Smooth muscle cell (in vitro differentiated cells): Measurements from ENCODE around the gene SHB. TPM values are rescaled to one million over a fixed set of nuclear protein-coding genes. Genes with fewer than 3 reads are reported as not detected.

Experiments
- DNase-seq: peaks from one replicate; lab custom pipeline; 2025; ENCODE audit not compliant: unreplicated experiment; lab: John Stamatoyannopoulos, UW
- H2AFZ ChIP-seq: fragments of 200-600 bp; sonication (generic); 2 replicates; pipeline ENCODE4 v1.6.0; 2016; ENCODE audit warnings: antibody characterized with exemption, low read depth, mild to moderate bottlenecking
- H3F3A ChIP-seq: fragments of 200-600 bp; sonication (generic); 2 replicates; pipeline ENCODE4 v1.6.0; 2017; ENCODE audit warnings: antibody characterized with exemption, low read depth
- H3K27ac ChIP-seq: fragments of 200-600 bp; sonication (generic); 2 replicates; pipeline ENCODE4 v1.5.1; 2016; ENCODE audit warnings: low read depth, mild to moderate bottlenecking
- H3K27me3 ChIP-seq: fragments of 200-600 bp; sonication (generic); 2 replicates; pipeline ENCODE4 v1.6.1; 2016; ENCODE audit warnings: low read depth, mild to moderate bottlenecking
- H3K36me3 ChIP-seq: fragments of 200-600 bp; sonication (generic); 2 replicates; pipeline ENCODE4 v1.5.1; 2016; ENCODE audit warnings: low read depth
- H3K4me1 ChIP-seq: fragments of 200-600 bp; sonication (generic); 2 replicates; pipeline ENCODE4 v1.5.1; 2016; ENCODE audit warnings: low read depth
- H3K4me2 ChIP-seq: fragments of 200-600 bp; sonication (generic); 2 replicates; pipeline ENCODE4 v1.6.0; 2016; ENCODE audit warnings: mild to moderate bottlenecking
- H3K4me3 ChIP-seq: fragments of 200-600 bp; sonication (generic); 2 replicates; pipeline ENCODE4 v1.5.1; 2016; ENCODE audit warnings: mild to moderate bottlenecking
- H3K79me2 ChIP-seq: fragments of 200-600 bp; sonication (generic); 2 replicates; pipeline ENCODE4 v1.6.0; 2016; ENCODE audit warnings: low read depth, mild to moderate bottlenecking
- H3K9ac ChIP-seq: fragments of 200-600 bp; sonication (generic); 2 replicates; pipeline ENCODE4 v1.6.0; 2016; ENCODE audit warnings: low read depth
- H3K9me3 ChIP-seq: fragments of 200-600 bp; sonication (generic); replicated peaks from 2 replicates; pipeline ENCODE4 v1.5.1; 2016; ENCODE audit warnings: low read depth
- H4K20me1 ChIP-seq: fragments of 200-600 bp; sonication (generic); 2 replicates; pipeline ENCODE4 v1.6.0; 2016; ENCODE audit warnings: low read depth
- CTCF ChIP-seq: fragments of 200-600 bp; sonication (generic); IDR thresholded peaks from 2 replicates; pipeline ENCODE4 v1.5.1; 2017; ENCODE audit warnings: borderline replicate concordance, mild to moderate bottlenecking, antibody characterized with exemption; ENCODE audit not compliant: insufficient read depth, poor library complexity, severe bottlenecking
- WGBS: methylation state at CpG from one replicate; pipeline ENCODE4 v1.1.7; 2016; ENCODE audit warnings: low lambda C conversion rate; 5-methylcytosine and 5-hydroxymethylcytosine counted together
- polyA plus RNA-seq: library from polyadenylated mRNA; unstranded; fragments of >200 nt; fragmentation: Nextera tagmentation; extraction: Ambion mirVana; gene quantifications from 2 replicates; pipeline ENCODE4 v1.2.1, GENCODE V29; 2016
- total RNA-seq: library from RNA; depleted of rRNA; stranded (reverse); fragments of >200 nt; gene quantifications from 2 replicates; pipeline ENCODE4 v1.2.3, GENCODE V29; 2014

SHB gene
- total and polyA plus RNA-seq, 2 experiments from 2014 or later: 16.4 to 32.4 TPM

- H3K4me3 ChIP-seq: no peak overlapping the region
- no peaks in the 10 kb centered on the region for H3K36me3 ChIP-seq
- no peak overlapping the region for H3K27ac ChIP-seq
- DNase-seq: no peak
- no peak for TF ChIP-seq CTCF
- H4K20me1 ChIP-seq: peaks cover 12% of the 10 kb centered on the region
- peaks cover 19% of the 10 kb centered on the region for H3F3A ChIP-seq
- peaks cover 36% of the 10 kb centered on the region for H3K4me1 ChIP-seq
- no peak overlapping the region for H2AFZ ChIP-seq
- 93% methylated on average over 9 of the region's 9 CpGs for WGBS
- no peak overlapping the region for H3K9ac ChIP-seq
- peaks cover 50% of the 10 kb centered on the region for H3K79me2 ChIP-seq
- H3K4me2 ChIP-seq: no peak overlapping the region
- H3K27me3 ChIP-seq: no peaks in the 10 kb centered on the region
- no peaks in the 10 kb centered on the region for H3K9me3 ChIP-seq
Observed at GRCh38 chr9:38012767-38013450, 56.1 kb downstream of the SHB start.

- WGBS: 84% methylated on average over 5 of the region's 5 CpGs
- H2AFZ ChIP-seq: no peak overlapping the region
- H3K4me1 ChIP-seq: peaks cover 31% of the 10 kb centered on the region
- TF ChIP-seq CTCF: no peak
- no peak overlapping the region for H3K4me3 ChIP-seq
- H3K9me3 ChIP-seq: no peaks in the 10 kb centered on the region
- no peaks in the 10 kb centered on the region for H3K27me3 ChIP-seq
- H3K4me2 ChIP-seq: no peak overlapping the region
- no peak overlapping the region for H3K9ac ChIP-seq
- peaks cover 57% of the 10 kb centered on the region for H3K79me2 ChIP-seq
- H3K36me3 ChIP-seq: no peaks in the 10 kb centered on the region
- H4K20me1 ChIP-seq: peaks cover 18% of the 10 kb centered on the region
- H3K27ac ChIP-seq: no peak overlapping the region
- DNase-seq: no peak
- peaks cover 14% of the 10 kb centered on the region for H3F3A ChIP-seq
Observed at GRCh38 chr9:38011991-38012390, 57.0 kb downstream of the SHB start.

GRCh38 chr9:38010918-38011704, 57.9 kb downstream of the SHB start:
- DNase-seq: no peak
- Histone ChIP-seq H3K9me3 (no peaks in the 10 kb centered on the region), H3K36me3 (no peaks in the 10 kb centered on the region), H3K4me1 (peaks cover 23% of the 10 kb centered on the region), H3K27ac (peak overlapping the region; percentile 12), H3K9ac (no peak overlapping the region), H3K27me3 (no peaks in the 10 kb centered on the region), H3F3A (peaks cover 14% of the 10 kb centered on the region), H3K79me2 (peaks cover 66% of the 10 kb centered on the region), H3K4me2 (no peak overlapping the region), H3K4me3 (no peak overlapping the region), H2AFZ (no peak overlapping the region), H4K20me1 (peaks cover 26% of the 10 kb centered on the region)
- 73% methylated on average over 7 of the region's 7 CpGs for WGBS
- TF ChIP-seq CTCF: no peak

- Histone ChIP-seq H3F3A (peaks cover 14% of the 10 kb centered on the region), H3K27ac (peak overlapping the region; percentile 91), H3K9me3 (no peaks in the 10 kb centered on the region), H4K20me1 (peaks cover 23% of the 10 kb centered on the region), H2AFZ (no peak overlapping the region), H3K4me3 (no peak overlapping the region), H3K36me3 (no peaks in the 10 kb centered on the region), H3K27me3 (no peaks in the 10 kb centered on the region), H3K79me2 (peaks cover 67% of the 10 kb centered on the region), H3K9ac (no peak overlapping the region), H3K4me2 (peak overlapping the region; percentile 45), H3K4me1 (peaks cover 16% of the 10 kb centered on the region)
- TF ChIP-seq CTCF: no peak
- no peak for DNase-seq
- WGBS: 86% methylated on average over 4 of the region's 4 CpGs
Observed at GRCh38 chr9:38009990-38010389, 59.0 kb downstream of the SHB start.
